Measurements from ENCODE around the gene EHMT1.

- no peak for TF ChIP-seq FOXM1 (IDR thresholded peaks at IDR 0.05; ENCODE audit: borderline replicate concordance)
- no peak for TF ChIP-seq SUZ12 (IDR thresholded peaks at IDR 0.05)
- no peak for TF ChIP-seq ARNT (IDR thresholded peaks at IDR 0.05)
- TF ChIP-seq LEF1 (IDR thresholded peaks at IDR 0.05; ENCODE audit: borderline replicate concordance), result no peak
- TF ChIP-seq SP1 (IDR thresholded peaks at IDR 0.05), result no peak
- TF ChIP-seq, protein P1, sequence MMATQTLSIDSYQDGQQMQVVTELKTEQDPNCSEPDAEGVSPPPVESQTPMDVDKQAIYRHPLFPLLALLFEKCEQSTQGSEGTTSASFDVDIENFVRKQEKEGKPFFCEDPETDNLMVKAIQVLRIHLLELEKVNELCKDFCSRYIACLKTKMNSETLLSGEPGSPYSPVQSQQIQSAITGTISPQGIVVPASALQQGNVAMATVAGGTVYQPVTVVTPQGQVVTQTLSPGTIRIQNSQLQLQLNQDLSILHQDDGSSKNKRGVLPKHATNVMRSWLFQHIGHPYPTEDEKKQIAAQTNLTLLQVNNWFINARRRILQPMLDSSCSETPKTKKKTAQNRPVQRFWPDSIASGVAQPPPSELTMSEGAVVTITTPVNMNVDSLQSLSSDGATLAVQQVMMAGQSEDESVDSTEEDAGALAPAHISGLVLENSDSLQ (IDR thresholded peaks at IDR 0.05), result no peak
- TF ChIP-seq TARDBP (IDR thresholded peaks at IDR 0.05), result no peak
- no peak for TF ChIP-seq FOXK2 (IDR thresholded peaks at IDR 0.05)
- no peak for TF ChIP-seq BHLHE40 (IDR thresholded peaks at IDR 0.05; ENCODE audit: borderline replicate concordance)
- TF ChIP-seq FOXA1 (IDR thresholded peaks at IDR 0.05), result no peak
- no peak for TF ChIP-seq ZNF384 (IDR thresholded peaks at IDR 0.05)
Measured at GRCh38 chr9:137764171-137764671, 145.4 kb downstream of the EHMT1 start.

Measured in HEK293T (cell line).